GM10266 (cell line): ENCODE measurements around the gene ARL17A.
"Not testable (repeated sequence)": the region's sequence is repeated elsewhere in the genome, so short reads cannot be mapped to it uniquely, and the experiment has no call there.

ENCODE experiments used
- DNase-seq: peaks from one replicate; pipeline ENCODE4 v3.0.0; 2012; ENCODE audit errors: extremely low spot score

Gene ARL17A

GRCh38 chr17:46579083-46580075 is at the start of gene ARL17A:
Gene ARL17A (minus strand): TSS chr17:46579691. CDS start chr17:46576322, 3,369 bp downstream.
- not testable (repeated sequence) for DNase-seq

GRCh38 chr17:46628753-46629436 is 49.4 kb upstream of the ARL17A start:
- not testable (repeated sequence) for DNase-seq

- not testable (repeated sequence) for DNase-seq
These were observed 48.0 kb upstream of the ARL17A start for GRCh38 chr17:46627452-46627851.

GRCh38 chr17:46624726-46625125 is 45.2 kb upstream of the ARL17A start:
- DNase-seq = not testable (repeated sequence)

- not testable (repeated sequence) for DNase-seq
These were observed 44.3 kb upstream of the ARL17A start for GRCh38 chr17:46623790-46624189.

- not testable (repeated sequence) for DNase-seq
These were observed 39.5 kb upstream of the ARL17A start for GRCh38 chr17:46618975-46619374.

- not testable (repeated sequence) for DNase-seq
These were observed 37.6 kb upstream of the ARL17A start for GRCh38 chr17:46617121-46617520.

GRCh38 chr17:46613876-46614275 is 34.4 kb upstream of the ARL17A start:
- not testable (repeated sequence) for DNase-seq

- not testable (repeated sequence) for DNase-seq
These were observed 31.8 kb upstream of the ARL17A start for GRCh38 chr17:46611304-46611703.

- not testable (repeated sequence) for DNase-seq
These were observed 23.6 kb upstream of the ARL17A start for GRCh38 chr17:46603125-46603524.

- not testable (repeated sequence) for DNase-seq
These were observed 21.3 kb upstream of the ARL17A start for GRCh38 chr17:46600767-46601166.

- DNase-seq = not testable (repeated sequence)
These were observed 18.9 kb upstream of the ARL17A start for GRCh38 chr17:46598344-46598931.

GRCh38 chr17:46591332-46591731 is 11.8 kb upstream of the ARL17A start:
- not testable (repeated sequence) for DNase-seq

GRCh38 chr17:46590157-46591146 is 11.0 kb upstream of the ARL17A start, which contains the start of gene NSF:
Gene NSF (plus strand): TSS chr17:46590669. CDS start chr17:46590776, 107 bp downstream.
- not testable (repeated sequence) for DNase-seq

GRCh38 chr17:46585444-46585843 is 6.0 kb upstream of the ARL17A start:
- not testable (repeated sequence) for DNase-seq

- DNase-seq = not testable (repeated sequence)
These were observed 591 bp upstream of the ARL17A start for GRCh38 chr17:46580082-46580481.

- DNase-seq = not testable (repeated sequence)
These were observed 7.7 kb downstream of the ARL17A start for GRCh38 chr17:46571796-46572195.

- DNase-seq = not testable (repeated sequence)
These were observed 12.5 kb downstream of the ARL17A start for GRCh38 chr17:46566980-46567379.

GRCh38 chr17:46566284-46566683 is 13.2 kb downstream of the ARL17A start:
- not testable (repeated sequence) for DNase-seq

- not testable (repeated sequence) for DNase-seq
These were observed 19.4 kb downstream of the ARL17A start for GRCh38 chr17:46560048-46560447.
